ENCODE results near the gene NR2F6.
"Not testable (repeated sequence)": the region's sequence is repeated elsewhere in the genome, so short reads cannot be mapped to it uniquely, and the experiment has no call there.

NR2F6 gene

GRCh38 chr19:17275441-17276175 lies 29.9 kb upstream of the NR2F6 start:
- POLR2A ChIA-PET (ENCODE audit: low non-redundant PET) = no interaction called here
- no peak for DNase-seq (ENCODE audit: low spot score)
- peak overlapping the region; percentile 2; the same call in 1 of the 2 replicates for H3K27ac ChIP-seq
- CTCF ChIA-PET = interaction anchor here (1.6 kb wide), 1 partner anchor 8 kb away, joined by 4 read pairs; no protein-coding TSS in a partner anchor
- TF ChIP-seq, protein P1, sequence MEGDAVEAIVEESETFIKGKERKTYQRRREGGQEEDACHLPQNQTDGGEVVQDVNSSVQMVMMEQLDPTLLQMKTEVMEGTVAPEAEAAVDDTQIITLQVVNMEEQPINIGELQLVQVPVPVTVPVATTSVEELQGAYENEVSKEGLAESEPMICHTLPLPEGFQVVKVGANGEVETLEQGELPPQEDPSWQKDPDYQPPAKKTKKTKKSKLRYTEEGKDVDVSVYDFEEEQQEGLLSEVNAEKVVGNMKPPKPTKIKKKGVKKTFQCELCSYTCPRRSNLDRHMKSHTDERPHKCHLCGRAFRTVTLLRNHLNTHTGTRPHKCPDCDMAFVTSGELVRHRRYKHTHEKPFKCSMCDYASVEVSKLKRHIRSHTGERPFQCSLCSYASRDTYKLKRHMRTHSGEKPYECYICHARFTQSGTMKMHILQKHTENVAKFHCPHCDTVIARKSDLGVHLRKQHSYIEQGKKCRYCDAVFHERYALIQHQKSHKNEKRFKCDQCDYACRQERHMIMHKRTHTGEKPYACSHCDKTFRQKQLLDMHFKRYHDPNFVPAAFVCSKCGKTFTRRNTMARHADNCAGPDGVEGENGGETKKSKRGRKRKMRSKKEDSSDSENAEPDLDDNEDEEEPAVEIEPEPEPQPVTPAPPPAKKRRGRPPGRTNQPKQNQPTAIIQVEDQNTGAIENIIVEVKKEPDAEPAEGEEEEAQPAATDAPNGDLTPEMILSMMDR (conservative IDR thresholded peaks at IDR 0.05; ENCODE audit: low read depth) = no peak

- POLR2A ChIA-PET (ENCODE audit: low non-redundant PET); H3K27ac ChIP-seq; DNase-seq (ENCODE audit: low spot score): not testable (repeated sequence)
- CTCF ChIA-PET = interaction anchor here (1.6 kb wide), 1 partner anchor 9 kb away, joined by 4 read pairs; no protein-coding TSS in a partner anchor
These were observed 29.2 kb upstream of the NR2F6 start for GRCh38 chr19:17274892-17275291.

- TF ChIP-seq, protein P1 (conservative IDR thresholded peaks at IDR 0.05; ENCODE audit: low read depth) = no peak
- H3K27ac ChIP-seq = peak overlapping the region; percentile 74
- no peak for DNase-seq (ENCODE audit: low spot score)
- ChIA-PET POLR2A (ENCODE audit: low non-redundant PET) (no interaction called here), CTCF (interaction anchor here (0.6 kb wide), 1 partner anchor 47 kb away, joined by 3 read pairs; no protein-coding TSS in a partner anchor)
These were observed 23.0 kb upstream of the NR2F6 start for GRCh38 chr19:17268754-17269153.

- DNase-seq (ENCODE audit: low spot score) = peak; percentile 100
- ChIA-PET POLR2A (ENCODE audit: low non-redundant PET) (no interaction called here), CTCF (interaction anchor here (1.2 kb wide), 1 partner anchor 31 kb away, joined by 4 read pairs; no protein-coding TSS in a partner anchor)
- H3K27ac ChIP-seq = peak within 1 kb of the TSS; percentile 74
- TF ChIP-seq, protein P1 (conservative IDR thresholded peaks at IDR 0.05; ENCODE audit: low read depth) = no peak
These were observed 21.5 kb upstream of the NR2F6 start, which contains the start of gene BABAM1 for GRCh38 chr19:17266975-17267788. Gene BABAM1, plus strand, starts transcription at chr19:17267443. Its CDS starts 1,364 bp downstream, at chr19:17268807.

- ChIA-PET POLR2A (ENCODE audit: low non-redundant PET) (no interaction called here), CTCF (interaction anchor here (1.2 kb wide), 1 partner anchor 31 kb away, joined by 4 read pairs; no protein-coding TSS in a partner anchor)
- peak overlapping the region; percentile 74 for H3K27ac ChIP-seq
- TF ChIP-seq, protein P1 (conservative IDR thresholded peaks at IDR 0.05; ENCODE audit: low read depth) = no peak
- DNase-seq (ENCODE audit: low spot score) = no peak
These were observed 20.9 kb upstream of the NR2F6 start for GRCh38 chr19:17266589-17266974.

GRCh38 chr19:17266026-17266425 lies 20.3 kb upstream of the NR2F6 start:
- ChIA-PET CTCF (no interaction called here), POLR2A (ENCODE audit: low non-redundant PET) (no interaction called here)

More at GRCh38 chr19:17266026-17266425, 20.3 kb upstream of the NR2F6 start:
- DNase-seq (ENCODE audit: low spot score) = no peak
- TF ChIP-seq, protein P1 (conservative IDR thresholded peaks at IDR 0.05; ENCODE audit: low read depth) = no peak
- H3K27ac ChIP-seq = peak overlapping the region; percentile 74

Data from RWPE1 (cell line).